A673 (cell line): ENCODE data around the gene CDKN1A.

Experiments
- EZH2 ChIP-seq: fragments of 200-600 bp; sonication (generic); IDR thresholded peaks from 2 replicates; pipeline ENCODE4 v1.6.1; 2017; ENCODE audit warnings: borderline replicate concordance, low read depth, mild to moderate bottlenecking, mixed read lengths, antibody characterized with exemption, low read length; ENCODE audit not compliant: poor library complexity, severe bottlenecking
- TF ChIP-seq, protein P1 (sequence below): fragments of 300-800, 200-600 bp; sonication (generic); conservative IDR thresholded peaks from 2 replicates; pipeline ENCODE4 v1.5.1; 2017; ENCODE audit warnings: low read depth, mild to moderate bottlenecking, antibody characterized with exemption, low read length, moderate library complexity, mixed read lengths

GRCh38 chr6:36671687-36672375 lies 6.7 kb upstream of the CDKN1A start:
- TF ChIP-seq, protein P1, sequence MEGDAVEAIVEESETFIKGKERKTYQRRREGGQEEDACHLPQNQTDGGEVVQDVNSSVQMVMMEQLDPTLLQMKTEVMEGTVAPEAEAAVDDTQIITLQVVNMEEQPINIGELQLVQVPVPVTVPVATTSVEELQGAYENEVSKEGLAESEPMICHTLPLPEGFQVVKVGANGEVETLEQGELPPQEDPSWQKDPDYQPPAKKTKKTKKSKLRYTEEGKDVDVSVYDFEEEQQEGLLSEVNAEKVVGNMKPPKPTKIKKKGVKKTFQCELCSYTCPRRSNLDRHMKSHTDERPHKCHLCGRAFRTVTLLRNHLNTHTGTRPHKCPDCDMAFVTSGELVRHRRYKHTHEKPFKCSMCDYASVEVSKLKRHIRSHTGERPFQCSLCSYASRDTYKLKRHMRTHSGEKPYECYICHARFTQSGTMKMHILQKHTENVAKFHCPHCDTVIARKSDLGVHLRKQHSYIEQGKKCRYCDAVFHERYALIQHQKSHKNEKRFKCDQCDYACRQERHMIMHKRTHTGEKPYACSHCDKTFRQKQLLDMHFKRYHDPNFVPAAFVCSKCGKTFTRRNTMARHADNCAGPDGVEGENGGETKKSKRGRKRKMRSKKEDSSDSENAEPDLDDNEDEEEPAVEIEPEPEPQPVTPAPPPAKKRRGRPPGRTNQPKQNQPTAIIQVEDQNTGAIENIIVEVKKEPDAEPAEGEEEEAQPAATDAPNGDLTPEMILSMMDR, result no peak
- TF ChIP-seq EZH2, result no peak
